ENCODE results near the gene CASQ2. TPM values are rescaled to one million over a fixed set of nuclear protein-coding genes. Genes with fewer than 3 reads are reported as not detected.

The CASQ2 gene
- total and polyA plus RNA-seq, 4 experiments from 2014 or later: not detected

GRCh38 chr1:115654663-115655305, 113.7 kb downstream of the CASQ2 start:
- ChIA-PET CTCF (ENCODE audit: partially characterized antibody) (no interaction called here), POLR2A (ENCODE audit: partially characterized antibody) (no interaction called here)
- Histone ChIP-seq H3K36me3 (ENCODE audit: insufficient read depth, low read length) (no peaks in the 10 kb centered on the region), H3K27me3 (ENCODE audit: insufficient read depth, low read length) (no peaks in the 10 kb centered on the region), H3K4me3 (ENCODE audit: low read length in 2 of 2) (no peak overlapping the region), H3K4me1 (ENCODE audit: insufficient read depth, low read length) (no peaks in the 10 kb centered on the region), H3K9me3 (ENCODE audit: control insufficient read depth in 1 of 2, low read length in 2 of 2) (no peaks in the 10 kb centered on the region), H3K27ac (ENCODE audit: low read depth, low read length) (no peak overlapping the region)
- no peak overlapping the region for H3K4me3 Mint-ChIP-seq
- no peaks in the 10 kb centered on the region for H3K27me3 Mint-ChIP-seq
- H3K4me1 Mint-ChIP-seq: peaks cover 0 to 6% (median 1%) of the 10 kb centered on the region in 4 donors
- intact Hi-C loops (cut with micrococcal nuclease): no loop called here
- no peaks in the 10 kb centered on the region for H3K9me3 Mint-ChIP-seq
- no peak for DNase-seq
- no peak overlapping the region for H3K27ac Mint-ChIP-seq
- no peaks in the 10 kb centered on the region for H3K36me3 Mint-ChIP-seq

GRCh38 chr1:115654125-115654524, 114.4 kb downstream of the CASQ2 start:
- Mint-ChIP-seq H3K27ac (no peak overlapping the region), H3K36me3 (no peaks in the 10 kb centered on the region), H3K9me3 (no peaks in the 10 kb centered on the region), H3K4me3 (no peak overlapping the region), H3K4me1 (peaks cover 0 to 6% (median 2%) of the 10 kb centered on the region in 4 donors), H3K27me3 (no peaks in the 10 kb centered on the region)
- no peaks in the 10 kb centered on the region for H3K27me3 ChIP-seq (ENCODE audit: insufficient read depth, low read length)
- no peaks in the 10 kb centered on the region for H3K36me3 ChIP-seq (ENCODE audit: insufficient read depth, low read length)
- CTCF ChIA-PET (ENCODE audit: partially characterized antibody): no interaction called here
- POLR2A ChIA-PET (ENCODE audit: partially characterized antibody): no interaction called here
- intact Hi-C loops (cut with micrococcal nuclease): no loop called here
- peaks cover 6% of the 10 kb centered on the region for H3K4me1 ChIP-seq (ENCODE audit: insufficient read depth, low read length)
- DNase-seq: no peak
- H3K9me3 ChIP-seq (ENCODE audit: control insufficient read depth in 1 of 2, low read length in 2 of 2): no peaks in the 10 kb centered on the region
- H3K27ac ChIP-seq (ENCODE audit: low read depth, low read length): no peak overlapping the region
- no peak overlapping the region for H3K4me3 ChIP-seq (ENCODE audit: low read length in 2 of 2)

GRCh38 chr1:115652236-115652788, 116.2 kb downstream of the CASQ2 start:
- intact Hi-C loops (cut with micrococcal nuclease): no loop called here
- H3K27me3 Mint-ChIP-seq: no peaks in the 10 kb centered on the region
- H3K9me3 ChIP-seq (ENCODE audit: control insufficient read depth in 1 of 2, low read length in 2 of 2): no peaks in the 10 kb centered on the region
- H3K27ac ChIP-seq (ENCODE audit: low read depth, low read length): no peak overlapping the region
- no peak overlapping the region for H3K4me3 ChIP-seq (ENCODE audit: low read length in 2 of 2)
- ChIA-PET CTCF (ENCODE audit: partially characterized antibody) (interaction anchor here (0.5 to 1.5 kb wide), 2 partner anchors 55 to 123 kb away, joined by 3 to 6 read pairs; no protein-coding TSS in a partner anchor), POLR2A (ENCODE audit: partially characterized antibody) (no interaction called here)
- H3K9me3 Mint-ChIP-seq: no peaks in the 10 kb centered on the region
- no peaks in the 10 kb centered on the region for H3K36me3 ChIP-seq (ENCODE audit: insufficient read depth, low read length)
- H3K36me3 Mint-ChIP-seq: no peaks in the 10 kb centered on the region
- no peak overlapping the region for H3K27ac Mint-ChIP-seq
- DNase-seq: no peak
- no peaks in the 10 kb centered on the region for H3K27me3 ChIP-seq (ENCODE audit: insufficient read depth, low read length)
- H3K4me1 Mint-ChIP-seq: peaks cover 0 to 6% (median 2%) of the 10 kb centered on the region in 4 donors
- H3K4me3 Mint-ChIP-seq: no peak overlapping the region
- peaks cover 24% of the 10 kb centered on the region for H3K4me1 ChIP-seq (ENCODE audit: insufficient read depth, low read length)

GRCh38 chr1:115651391-115651790, 117.1 kb downstream of the CASQ2 start:
- Mint-ChIP-seq H3K4me1 (peaks cover 0 to 6% (median 2%) of the 10 kb centered on the region in 4 donors), H3K9me3 (no peaks in the 10 kb centered on the region), H3K4me3 (no peak overlapping the region), H3K36me3 (no peaks in the 10 kb centered on the region), H3K27me3 (no peaks in the 10 kb centered on the region), H3K27ac (no peak overlapping the region)
- ChIA-PET CTCF (ENCODE audit: partially characterized antibody) (interaction anchor here (0.7 kb wide), 1 partner anchor 40 kb away, joined by 3 read pairs; no protein-coding TSS in a partner anchor), POLR2A (ENCODE audit: partially characterized antibody) (no interaction called here)
- Histone ChIP-seq H3K27me3 (ENCODE audit: insufficient read depth, low read length) (no peaks in the 10 kb centered on the region), H3K9me3 (ENCODE audit: control insufficient read depth in 1 of 2, low read length in 2 of 2) (no peaks in the 10 kb centered on the region), H3K27ac (ENCODE audit: low read depth, low read length) (no peak overlapping the region), H3K4me3 (ENCODE audit: low read length in 2 of 2) (no peak overlapping the region), H3K4me1 (ENCODE audit: insufficient read depth, low read length) (peaks cover 30% of the 10 kb centered on the region), H3K36me3 (ENCODE audit: insufficient read depth, low read length) (no peaks in the 10 kb centered on the region)
- DNase-seq: no peak
- intact Hi-C loops (cut with micrococcal nuclease): no loop called here

GRCh38 chr1:115650961-115651360, 117.6 kb downstream of the CASQ2 start:
- Histone ChIP-seq H3K27ac (ENCODE audit: low read depth, low read length) (no peak overlapping the region), H3K27me3 (ENCODE audit: insufficient read depth, low read length) (no peaks in the 10 kb centered on the region), H3K36me3 (ENCODE audit: insufficient read depth, low read length) (no peaks in the 10 kb centered on the region), H3K9me3 (ENCODE audit: control insufficient read depth in 1 of 2, low read length in 2 of 2) (no peaks in the 10 kb centered on the region), H3K4me1 (ENCODE audit: insufficient read depth, low read length) (peaks cover 30% of the 10 kb centered on the region), H3K4me3 (ENCODE audit: low read length in 2 of 2) (no peak overlapping the region)
- POLR2A ChIA-PET (ENCODE audit: partially characterized antibody): no interaction called here
- Mint-ChIP-seq H3K27me3 (no peaks in the 10 kb centered on the region), H3K9me3 (no peaks in the 10 kb centered on the region), H3K27ac (no peak overlapping the region), H3K36me3 (no peaks in the 10 kb centered on the region), H3K4me3 (no peak overlapping the region), H3K4me1 (peaks cover 0 to 6% (median 2%) of the 10 kb centered on the region in 4 donors)
- no peak for DNase-seq
- CTCF ChIA-PET (ENCODE audit: partially characterized antibody): interaction anchor here (0.7 kb wide), 1 partner anchor 39 kb away, joined by 3 read pairs; no protein-coding TSS in a partner anchor
- intact Hi-C loops (cut with micrococcal nuclease): no loop called here

Other genes starting within 250 kb of the CASQ2 start
- gene VANGL1, start 126.7 kb downstream of the CASQ2 start, total RNA-seq: 1 to 10 TPM; 1.5 to 1.9 TPM
- gene VANGL1, start 126.7 kb downstream of the CASQ2 start, polyA plus RNA-seq: 1 to 10 TPM; 1.6 to 2.3 TPM
- gene NHLH2, start 72.4 kb upstream of the CASQ2 start, total RNA-seq: not detected
- gene NHLH2, start 72.4 kb upstream of the CASQ2 start, polyA plus RNA-seq: not detected
- gene SLC22A15, start 207.8 kb upstream of the CASQ2 start, total RNA-seq: 1 to 10 TPM; 1.2 TPM
- not detected for gene SLC22A15, start 207.8 kb upstream of the CASQ2 start, polyA plus RNA-seq

All from CD4-positive, alpha-beta memory T cell (primary cell).